A673 (cell line): ENCODE measurements around the gene PIM3. TPM values are rescaled to one million over a fixed set of nuclear protein-coding genes. Genes with fewer than 3 reads are reported as not detected.

Source experiments
- BruUV-seq: library from RNA; stranded (reverse); fragments of 400-500 nt; replicated peaks from 2 replicates; lab custom pipeline; 2021; lab: Mats Ljungman, UMichigan
- CTCF ChIA-PET: fragments of 300-600 bp; sonication (Branson Sonifier 250); formaldehyde crosslinking; loops from one replicate; lab custom pipeline; 2022; ENCODE audit warnings: antibody characterized with exemption; lab: Charles Lee
- POLR2A ChIA-PET: fragments of 300-600 bp; sonication (Branson Sonifier 250); formaldehyde crosslinking; loops from one replicate; lab custom pipeline; 2022; ENCODE audit warnings: antibody characterized with exemption; ENCODE audit not compliant: low non-redundant PET; lab: Charles Lee
- DNase-seq: peaks from one replicate; pipeline ENCODE4 v3.0.0-alpha.2; 2015; ENCODE audit warnings: low spot score
- H3K27ac ChIP-seq: fragments of 200-600 bp; sonication (generic); 2 replicates; pipeline ENCODE4 v1.5.1; 2016; ENCODE audit warnings: mixed run types, low read depth, mild to moderate bottlenecking, mixed read lengths, antibody characterized with exemption, low read length; ENCODE audit not compliant: poor library complexity, severe bottlenecking
- H3K27me3 ChIP-seq: fragments of 200-600 bp; sonication (generic); replicated peaks from 2 replicates; pipeline ENCODE4 v1.6.1; 2017; ENCODE audit warnings: mixed run types, low read depth, mild to moderate bottlenecking, mixed read lengths, antibody characterized with exemption, low read length; ENCODE audit not compliant: insufficient read depth, poor library complexity
- H3K36me3 ChIP-seq: fragments of 200-600 bp; sonication (generic); 2 replicates; pipeline ENCODE4 v1.6.1; 2016; ENCODE audit warnings: mixed run types, mild to moderate bottlenecking, mixed read lengths, antibody characterized with exemption, low read length; ENCODE audit not compliant: insufficient read depth, poor library complexity, severe bottlenecking
- H3K4me1 ChIP-seq: fragments of 200-600 bp; sonication (generic); 2 replicates; pipeline ENCODE4 v1.6.1; 2017; ENCODE audit warnings: mixed run types, mild to moderate bottlenecking, mixed read lengths, antibody characterized with exemption, low read length; ENCODE audit not compliant: insufficient read depth, poor library complexity, severe bottlenecking
- H3K4me3 ChIP-seq: fragments of 200-600 bp; sonication (generic); 2 replicates; pipeline ENCODE4 v1.5.1; 2016; ENCODE audit warnings: low read depth, mixed run types, mild to moderate bottlenecking, mixed read lengths, low read length; ENCODE audit not compliant: poor library complexity, severe bottlenecking
- H3K9me3 ChIP-seq: fragments of 200-600 bp; sonication (generic); 2 replicates; pipeline ENCODE4 v1.6.1; 2016; ENCODE audit warnings: mixed run types, low read depth, mild to moderate bottlenecking, mixed read lengths, antibody characterized with exemption, low read length; ENCODE audit not compliant: poor library complexity, severe bottlenecking
- EZH2 ChIP-seq: fragments of 200-600 bp; sonication (generic); IDR thresholded peaks from 2 replicates; pipeline ENCODE4 v1.6.1; 2017; ENCODE audit warnings: borderline replicate concordance, low read depth, mild to moderate bottlenecking, mixed read lengths, antibody characterized with exemption, low read length; ENCODE audit not compliant: poor library complexity, severe bottlenecking
- intact Hi-C: fragments of 100-400 bp; cut with micrococcal nuclease; formaldehyde crosslinking; loops from one replicate; pipeline ENCODE4 v1.10.0; 2022; ENCODE audit not compliant: unreplicated experiment
- total RNA-seq: library from RNA; stranded (reverse); gene quantifications from 2 replicates; pipeline ENCODE4 v1.2.3, GENCODE V29; 2021
- TF ChIP-seq, protein P1 (sequence below): fragments of 300-800, 200-600 bp; sonication (generic); conservative IDR thresholded peaks from 2 replicates; pipeline ENCODE4 v1.5.1; 2017; ENCODE audit warnings: low read depth, mild to moderate bottlenecking, antibody characterized with exemption, low read length, moderate library complexity, mixed read lengths

The PIM3 gene
- total RNA-seq, 1 experiment from 2014 or later, result 71.3 TPM

- peaks cover 10% of the 10 kb centered on the region for H3K9me3 ChIP-seq
- no peak for DNase-seq
- no peaks in the 10 kb centered on the region for H3K4me1 ChIP-seq
- H3K27me3 ChIP-seq, result no peaks in the 10 kb centered on the region
- no peak overlapping the region for H3K4me3 ChIP-seq
- ChIA-PET POLR2A (no interaction called here), CTCF (no interaction called here)
- H3K27ac ChIP-seq, result no peak overlapping the region
- TF ChIP-seq, protein P1, sequence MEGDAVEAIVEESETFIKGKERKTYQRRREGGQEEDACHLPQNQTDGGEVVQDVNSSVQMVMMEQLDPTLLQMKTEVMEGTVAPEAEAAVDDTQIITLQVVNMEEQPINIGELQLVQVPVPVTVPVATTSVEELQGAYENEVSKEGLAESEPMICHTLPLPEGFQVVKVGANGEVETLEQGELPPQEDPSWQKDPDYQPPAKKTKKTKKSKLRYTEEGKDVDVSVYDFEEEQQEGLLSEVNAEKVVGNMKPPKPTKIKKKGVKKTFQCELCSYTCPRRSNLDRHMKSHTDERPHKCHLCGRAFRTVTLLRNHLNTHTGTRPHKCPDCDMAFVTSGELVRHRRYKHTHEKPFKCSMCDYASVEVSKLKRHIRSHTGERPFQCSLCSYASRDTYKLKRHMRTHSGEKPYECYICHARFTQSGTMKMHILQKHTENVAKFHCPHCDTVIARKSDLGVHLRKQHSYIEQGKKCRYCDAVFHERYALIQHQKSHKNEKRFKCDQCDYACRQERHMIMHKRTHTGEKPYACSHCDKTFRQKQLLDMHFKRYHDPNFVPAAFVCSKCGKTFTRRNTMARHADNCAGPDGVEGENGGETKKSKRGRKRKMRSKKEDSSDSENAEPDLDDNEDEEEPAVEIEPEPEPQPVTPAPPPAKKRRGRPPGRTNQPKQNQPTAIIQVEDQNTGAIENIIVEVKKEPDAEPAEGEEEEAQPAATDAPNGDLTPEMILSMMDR, result no peak
- TF ChIP-seq EZH2, result no peak
- H3K36me3 ChIP-seq, result no peaks in the 10 kb centered on the region
- intact Hi-C loops, result loop anchor here (5.0 kb wide), 2 partner anchors 38 to 62 kb away; no protein-coding TSS in a partner anchor
- BruUV-seq, result no TSS peak
Measured at GRCh38 chr22:49994361-49995040, 33.9 kb downstream of the PIM3 start.

- Histone ChIP-seq H3K36me3 (no peaks in the 10 kb centered on the region), H3K27ac (no peak overlapping the region), H3K9me3 (peaks cover 10% of the 10 kb centered on the region), H3K4me1 (no peaks in the 10 kb centered on the region), H3K4me3 (no peak overlapping the region), H3K27me3 (no peaks in the 10 kb centered on the region)
- no peak for DNase-seq
- TF ChIP-seq EZH2, result no peak
- TF ChIP-seq, protein P1, result no peak
- CTCF ChIA-PET, result no interaction called here
- intact Hi-C loops, result no loop called here
- POLR2A ChIA-PET, result no interaction called here
- BruUV-seq, result no TSS peak
Measured at GRCh38 chr22:49995041-49995360, 34.4 kb downstream of the PIM3 start.

DNA sequence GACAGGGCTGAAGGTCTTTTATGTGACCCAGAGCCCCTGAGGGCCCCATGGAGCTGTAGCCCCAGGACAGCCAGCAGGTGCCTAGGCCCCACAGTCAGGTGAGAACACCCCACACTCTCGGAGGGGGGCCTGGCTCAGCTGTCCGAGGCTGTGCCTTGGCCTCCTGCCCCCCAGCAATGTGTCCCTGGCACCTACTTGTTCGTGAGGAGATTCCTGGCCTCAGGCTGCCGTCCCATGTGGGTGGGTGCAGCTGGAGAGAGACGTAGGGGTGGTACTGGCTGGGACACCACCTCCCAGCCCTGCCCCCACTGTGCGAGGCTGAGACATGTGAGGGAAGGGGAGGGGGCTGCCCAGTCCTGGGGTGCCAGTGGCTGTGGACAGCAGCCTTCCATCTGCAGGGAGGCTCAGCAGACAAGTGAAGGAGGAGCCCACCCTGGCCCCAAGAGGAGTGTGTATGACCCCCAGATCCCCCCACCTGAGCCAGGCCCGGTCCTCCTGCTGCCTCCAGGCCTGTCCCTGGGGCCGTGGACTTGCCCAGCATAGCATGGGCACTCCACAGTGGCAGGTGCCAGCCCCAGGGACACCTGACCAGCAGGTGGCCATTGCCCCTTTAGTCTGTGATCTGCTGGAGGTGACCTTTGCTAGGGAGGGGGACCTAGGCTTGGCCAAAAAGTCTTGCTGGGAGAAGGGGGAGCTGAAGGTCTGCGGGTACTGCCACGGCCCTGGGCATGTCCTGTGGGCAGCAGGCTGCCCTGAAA is 35.0 kb downstream of the PIM3 start:
- H3K27me3 ChIP-seq, result no peaks in the 10 kb centered on the region
- ChIA-PET POLR2A (no interaction called here), CTCF (no interaction called here)
- peaks cover 10% of the 10 kb centered on the region for H3K9me3 ChIP-seq
- no peak for DNase-seq
- no peak overlapping the region for H3K4me3 ChIP-seq
- H3K27ac ChIP-seq, result no peak overlapping the region
- intact Hi-C loops, result no loop called here
- no TSS peak for BruUV-seq
- no peaks in the 10 kb centered on the region for H3K36me3 ChIP-seq
- TF ChIP-seq, protein P1, result no peak
- TF ChIP-seq EZH2, result no peak
- no peaks in the 10 kb centered on the region for H3K4me1 ChIP-seq
